22Rv1 (cell line): Measurements from ENCODE around the gene TMEM143.

Source experiments
- ZFX ChIP-seq: fragments of 450-650 bp; IDR thresholded peaks from 2 replicates; pipeline ENCODE4 v1.6.1; 2017; ENCODE audit warnings: antibody characterized with exemption, borderline replicate concordance
- TF ChIP-seq, protein P1 (sequence below): fragments of 450-650 bp; IDR thresholded peaks from 2 replicates; pipeline ENCODE4 v1.5.1; 2017; ENCODE audit warnings: mild to moderate bottlenecking

DNA sequence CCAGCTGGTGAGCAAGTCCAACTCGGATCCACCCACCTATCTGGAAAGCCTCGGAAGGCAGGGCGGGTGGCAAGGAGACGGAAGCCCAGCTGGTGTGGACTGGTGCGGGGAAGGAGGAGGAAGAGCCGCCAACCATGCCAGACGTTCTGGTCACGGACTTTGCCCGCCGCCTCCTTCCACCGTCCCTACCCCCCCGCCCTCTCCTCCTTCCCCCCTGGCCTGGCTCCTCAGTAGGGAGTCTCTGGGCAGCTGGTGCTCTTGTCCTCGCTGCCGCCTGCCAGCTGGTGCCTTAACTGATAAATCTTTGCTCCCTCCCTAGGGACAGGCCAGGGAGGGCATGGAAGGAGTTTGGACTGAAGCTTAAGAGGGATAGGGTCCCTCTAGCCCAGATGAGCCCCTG, 5.2 kb upstream of the TMEM143 start:
- TF ChIP-seq, protein P1, sequence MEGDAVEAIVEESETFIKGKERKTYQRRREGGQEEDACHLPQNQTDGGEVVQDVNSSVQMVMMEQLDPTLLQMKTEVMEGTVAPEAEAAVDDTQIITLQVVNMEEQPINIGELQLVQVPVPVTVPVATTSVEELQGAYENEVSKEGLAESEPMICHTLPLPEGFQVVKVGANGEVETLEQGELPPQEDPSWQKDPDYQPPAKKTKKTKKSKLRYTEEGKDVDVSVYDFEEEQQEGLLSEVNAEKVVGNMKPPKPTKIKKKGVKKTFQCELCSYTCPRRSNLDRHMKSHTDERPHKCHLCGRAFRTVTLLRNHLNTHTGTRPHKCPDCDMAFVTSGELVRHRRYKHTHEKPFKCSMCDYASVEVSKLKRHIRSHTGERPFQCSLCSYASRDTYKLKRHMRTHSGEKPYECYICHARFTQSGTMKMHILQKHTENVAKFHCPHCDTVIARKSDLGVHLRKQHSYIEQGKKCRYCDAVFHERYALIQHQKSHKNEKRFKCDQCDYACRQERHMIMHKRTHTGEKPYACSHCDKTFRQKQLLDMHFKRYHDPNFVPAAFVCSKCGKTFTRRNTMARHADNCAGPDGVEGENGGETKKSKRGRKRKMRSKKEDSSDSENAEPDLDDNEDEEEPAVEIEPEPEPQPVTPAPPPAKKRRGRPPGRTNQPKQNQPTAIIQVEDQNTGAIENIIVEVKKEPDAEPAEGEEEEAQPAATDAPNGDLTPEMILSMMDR: no peak
- no peak for TF ChIP-seq ZFX
